GM23248 (cell line): Measurements from ENCODE around the gene PAXX. TPM values are rescaled to one million over a fixed set of nuclear protein-coding genes. Genes with fewer than 3 reads are reported as not detected.
"Not testable (repeated sequence)": the region's sequence is repeated elsewhere in the genome, so short reads cannot be mapped to it uniquely, and the experiment has no call there.

Source experiments
- DNase-seq: peaks from one replicate; pipeline ENCODE4 v3.0.0-alpha.2; 2015
- H2AFZ ChIP-seq: fragments of 200-600 bp; sonication (generic); 2 replicates; pipeline ENCODE4 v1.6.1; 2016; ENCODE audit warnings: antibody characterized with exemption
- H3F3A ChIP-seq: fragments of 200-600 bp; sonication (generic); 2 replicates; pipeline ENCODE4 v1.6.1; 2016; ENCODE audit warnings: mild to moderate bottlenecking, antibody characterized with exemption, mixed run types; ENCODE audit not compliant: insufficient read depth
- H3K27ac ChIP-seq: fragments of 200-600 bp; sonication (generic); 2 replicates; pipeline ENCODE4 v1.5.1; 2016; ENCODE audit warnings: mild to moderate bottlenecking
- H3K27me3 ChIP-seq: fragments of 200-600 bp; sonication (generic); replicated peaks from 2 replicates; pipeline ENCODE4 v1.6.1; 2016; ENCODE audit warnings: mild to moderate bottlenecking; ENCODE audit not compliant: insufficient read depth
- H3K36me3 ChIP-seq: fragments of 200-600 bp; sonication (generic); 2 replicates; pipeline ENCODE4 v1.6.1; 2016; ENCODE audit warnings: low read depth, mild to moderate bottlenecking
- H3K4me1 ChIP-seq: fragments of 200-600 bp; sonication (generic); 2 replicates; pipeline ENCODE4 v1.6.1; 2016; ENCODE audit warnings: mild to moderate bottlenecking; ENCODE audit not compliant: insufficient read depth
- H3K4me2 ChIP-seq: fragments of 200-600 bp; sonication (generic); one replicate; pipeline ENCODE4 v1.6.1; 2016; ENCODE audit warnings: mild to moderate bottlenecking; ENCODE audit not compliant: unreplicated experiment
- H3K4me3 ChIP-seq: fragments of 200-600 bp; sonication (generic); 2 replicates; pipeline ENCODE4 v1.5.1; 2016; ENCODE audit warnings: mild to moderate bottlenecking
- H3K79me2 ChIP-seq: fragments of 200-600 bp; sonication (generic); 2 replicates; pipeline ENCODE4 v1.6.1; 2016; ENCODE audit warnings: mild to moderate bottlenecking; ENCODE audit not compliant: insufficient read depth
- H3K9ac ChIP-seq: fragments of 200-600 bp; sonication (generic); 2 replicates; pipeline ENCODE4 v1.6.1; 2016; ENCODE audit warnings: mild to moderate bottlenecking
- H3K9me2 ChIP-seq: fragments of 200-600 bp; sonication (generic); 2 replicates; pipeline ENCODE4 v1.6.1; 2016; ENCODE audit warnings: mixed run types, mild to moderate bottlenecking, moderate library complexity; ENCODE audit not compliant: insufficient read depth
- H3K9me3 ChIP-seq: fragments of 200-600 bp; sonication (generic); one replicate; pipeline ENCODE4 v1.6.1; 2017; ENCODE audit warnings: low read depth
- H4K20me1 ChIP-seq: fragments of 200-600 bp; sonication (generic); 2 replicates; pipeline ENCODE4 v1.6.0; 2016; ENCODE audit not compliant: insufficient read depth
- EZH2 ChIP-seq: fragments of 200-600 bp; sonication (generic); IDR thresholded peaks from 2 replicates; pipeline ENCODE4 v1.6.1; 2018; ENCODE audit warnings: antibody characterized with exemption, mild to moderate bottlenecking; ENCODE audit not compliant: insufficient read depth, poor library complexity, severe bottlenecking
- EZH2phosphoT487 ChIP-seq: fragments of 200-600 bp; sonication (generic); IDR thresholded peaks from 2 replicates; pipeline ENCODE4 v1.6.1; 2018; ENCODE audit warnings: antibody characterized with exemption, moderate library complexity, mild to moderate bottlenecking, low read depth; ENCODE audit not compliant: insufficient read depth
- WGBS, 2 experiments: methylation state at CpG; one replicate each; pipeline ENCODE4 v1.1.6; 2015 to 2017; ENCODE audit warnings: low lambda C conversion rate in 2 of 2, low coverage in 1 of 2; ENCODE audit errors: missing lambda C conversion rate in 2 of 2; 5-methylcytosine and 5-hydroxymethylcytosine counted together
- in situ Hi-C: fragments of 300-500 bp; cut with MboI; formaldehyde crosslinking; loops from 2 replicates; pipeline ENCODE4 v1.15.0; 2020
- polyA plus RNA-seq: library from polyadenylated mRNA; unstranded; fragments of >200 nt; fragmentation: Nextera tagmentation; extraction: Ambion mirVana; gene quantifications from 2 replicates; pipeline ENCODE4 v1.2.1, GENCODE V29; 2016
- total RNA-seq: library from RNA; depleted of rRNA; stranded (reverse); fragments of >200 nt; shearing (Covaris generic); gene quantifications from 2 replicates; pipeline ENCODE4 v1.2.3, GENCODE V29; 2014

The PAXX gene
- total and polyA plus RNA-seq, 2 experiments from 2014 or later, result 52.2 to 54.5 TPM

DNA sequence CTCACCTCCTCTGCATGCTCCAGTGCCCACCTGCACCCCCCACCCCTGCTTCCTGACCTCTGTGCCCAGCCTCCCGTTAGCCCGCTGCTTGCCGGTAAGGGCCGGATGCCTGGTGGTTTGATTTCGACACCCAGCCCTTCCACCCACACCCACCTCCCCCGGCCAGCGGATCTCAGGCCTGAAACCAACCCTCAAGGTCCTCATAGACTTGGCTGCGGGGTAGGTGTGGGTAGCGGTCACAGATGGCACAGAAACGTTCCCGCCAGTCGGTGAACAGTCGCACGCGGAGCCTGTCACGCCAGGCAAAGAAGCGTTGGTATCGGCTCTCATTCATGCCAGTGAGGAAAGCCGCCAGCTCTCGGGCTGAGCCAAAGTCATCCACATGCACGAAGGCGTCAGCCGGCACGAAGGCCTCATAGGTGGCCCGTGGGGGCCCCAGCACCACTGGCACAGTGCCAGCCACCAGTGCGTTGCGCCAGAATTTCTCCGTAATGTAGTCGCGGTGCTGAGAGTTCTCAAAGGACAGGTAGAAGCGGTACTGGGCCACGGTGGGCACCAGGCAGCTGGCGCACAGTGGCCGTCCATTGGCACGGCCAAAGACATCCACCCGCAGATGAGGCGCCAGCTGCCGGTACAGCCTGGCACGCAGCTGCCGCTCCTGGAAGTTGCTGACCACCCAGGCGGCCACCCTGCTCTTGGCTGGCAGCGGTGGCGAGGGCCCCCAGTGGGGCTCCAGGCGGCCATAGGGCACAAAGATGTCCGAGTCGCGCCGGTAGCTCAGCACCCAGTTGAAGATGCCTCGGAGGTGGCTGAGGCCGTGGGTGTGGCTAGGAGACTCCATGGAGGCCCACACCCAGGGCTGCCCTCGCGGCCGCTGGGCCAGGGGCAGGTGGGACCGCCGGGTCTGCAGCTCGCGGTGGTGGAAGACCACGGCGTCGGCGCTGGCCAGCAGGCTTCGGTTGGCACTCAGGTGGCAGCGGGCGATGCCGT is 38.6 kb downstream of the PAXX start:
- H3K4me2 ChIP-seq, result no peak overlapping the region
- no peak overlapping the region for H3K4me3 ChIP-seq
- in situ Hi-C loops, result loop anchor here (10.0 kb wide), 1 partner anchor 256 kb away; no protein-coding TSS in a partner anchor
- H3K79me2 ChIP-seq, result no peaks in the 10 kb centered on the region
- H3K9ac ChIP-seq, result no peak overlapping the region
- no peaks in the 10 kb centered on the region for H3K9me3 ChIP-seq
- no peak overlapping the region for H3K27ac ChIP-seq
- WGBS, 2 experiments, result 89 to 93% methylated on average over 65 of the region's 65 CpGs
- TF ChIP-seq EZH2, result no peak
- no peak for TF ChIP-seq EZH2phosphoT487
- H3K9me2 ChIP-seq, result no peaks in the 10 kb centered on the region
- H3F3A ChIP-seq, result no peaks in the 10 kb centered on the region
- H3K36me3 ChIP-seq, result no peaks in the 10 kb centered on the region
- no peak overlapping the region for H2AFZ ChIP-seq
- DNase-seq, result no peak
- no peaks in the 10 kb centered on the region for H3K27me3 ChIP-seq
- H4K20me1 ChIP-seq, result no peaks in the 10 kb centered on the region
- no peaks in the 10 kb centered on the region for H3K4me1 ChIP-seq

DNA sequence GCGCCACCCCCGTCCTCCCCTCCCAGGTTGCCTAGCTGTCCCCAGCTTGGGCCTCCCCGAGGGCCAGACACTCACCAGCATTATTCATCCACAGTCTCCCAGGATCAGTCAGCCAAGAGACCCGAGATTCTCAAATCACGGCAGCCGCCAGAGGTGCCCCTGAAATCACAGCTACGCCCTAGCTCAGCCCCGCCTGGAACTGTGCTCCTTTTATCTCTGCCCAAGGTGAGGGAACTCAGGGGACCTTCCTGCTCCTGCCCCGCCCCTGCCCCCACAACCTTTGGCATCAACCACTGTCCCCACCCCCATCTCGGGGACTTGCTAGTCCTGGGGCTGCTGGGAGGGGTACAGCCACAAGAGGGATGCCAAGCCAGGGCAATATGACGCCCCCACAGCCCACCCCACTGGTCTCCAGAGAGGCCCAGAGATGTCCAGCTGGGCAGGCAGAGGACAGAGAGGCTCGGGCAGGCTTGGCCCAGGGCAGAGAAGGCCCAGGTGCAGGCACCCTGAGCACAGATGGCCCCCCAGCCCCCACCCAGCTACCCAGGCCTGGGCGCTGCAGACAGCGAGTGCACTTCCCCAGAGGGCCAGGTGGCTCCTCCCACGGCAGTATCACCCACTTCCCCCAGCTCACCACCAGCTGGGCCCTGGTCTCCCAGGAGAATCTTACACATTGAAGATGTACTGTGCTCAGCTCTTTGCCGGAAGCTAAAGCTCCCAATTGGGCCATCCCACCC is 39.9 kb downstream of the PAXX start, which contains the start of gene FUT7:
Gene FUT7, minus strand, starts transcription at position 185 of the 737 bp plus-strand sequence. Its CDS starts 97 bp downstream, at position 88.
- Histone ChIP-seq H3K36me3 (no peaks in the 10 kb centered on the region), H3K9ac (no peak within 1 kb of the TSS), H3K9me2 (no peaks in the 10 kb centered on the region), H3K27me3 (no peaks in the 10 kb centered on the region), H4K20me1 (no peaks in the 10 kb centered on the region), H3K4me3 (no peak within 1 kb of the TSS), H3K79me2 (no peaks in the 10 kb centered on the region), H3K4me1 (no peaks in the 10 kb centered on the region), H3F3A (no peaks in the 10 kb centered on the region), H3K9me3 (no peaks in the 10 kb centered on the region), H3K27ac (no peak within 1 kb of the TSS), H2AFZ (no peak within 1 kb of the TSS), H3K4me2 (no peak within 1 kb of the TSS)
- TF ChIP-seq EZH2phosphoT487 (no peak), EZH2 (no peak)
- no peak for DNase-seq
- in situ Hi-C loops, result loop anchor here (10.0 kb wide), 1 partner anchor 257 kb away; no protein-coding TSS in a partner anchor
- WGBS, 2 experiments, result 71 to 75% methylated on average over 12 to 16 of the region's 16 CpGs

DNA sequence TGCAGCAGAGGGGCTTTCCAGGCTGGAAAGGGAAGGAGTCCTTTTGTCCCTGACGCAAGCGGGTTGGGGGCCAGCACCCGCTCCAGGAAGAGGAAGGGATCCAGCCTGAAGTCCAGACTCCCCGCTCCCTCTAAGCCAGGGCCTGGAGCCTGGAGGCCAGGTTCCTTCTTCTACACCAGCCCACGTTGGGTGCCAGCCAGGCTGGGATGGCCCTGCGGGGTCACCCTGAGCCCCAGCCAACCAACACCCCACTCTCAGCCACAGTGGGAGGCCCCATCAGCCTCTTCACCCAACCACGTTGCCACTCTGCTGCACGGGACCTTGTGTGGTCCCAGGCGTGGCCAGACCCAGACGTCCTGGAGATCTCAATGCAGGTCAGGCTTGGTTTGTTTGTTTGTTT is 40.6 kb downstream of the PAXX start:
- in situ Hi-C loops, result loop anchor here (10.0 kb wide), 1 partner anchor 258 kb away; no protein-coding TSS in a partner anchor
- Histone ChIP-seq H4K20me1 (no peaks in the 10 kb centered on the region), H3K4me3 (no peak overlapping the region), H3K4me2 (no peak overlapping the region), H3K79me2 (no peaks in the 10 kb centered on the region), H3K4me1 (no peaks in the 10 kb centered on the region), H3K9me2 (no peaks in the 10 kb centered on the region), H3K27me3 (no peaks in the 10 kb centered on the region), H3K9me3 (no peaks in the 10 kb centered on the region), H3K36me3 (no peaks in the 10 kb centered on the region), H3F3A (no peaks in the 10 kb centered on the region), H3K27ac (no peak overlapping the region), H2AFZ (no peak overlapping the region), H3K9ac (no peak overlapping the region)
- no peak for TF ChIP-seq EZH2
- no peak for TF ChIP-seq EZH2phosphoT487
- 89% methylated on average over 8 to 10 of the region's 10 CpGs for WGBS, 2 experiments
- no peak for DNase-seq

DNA sequence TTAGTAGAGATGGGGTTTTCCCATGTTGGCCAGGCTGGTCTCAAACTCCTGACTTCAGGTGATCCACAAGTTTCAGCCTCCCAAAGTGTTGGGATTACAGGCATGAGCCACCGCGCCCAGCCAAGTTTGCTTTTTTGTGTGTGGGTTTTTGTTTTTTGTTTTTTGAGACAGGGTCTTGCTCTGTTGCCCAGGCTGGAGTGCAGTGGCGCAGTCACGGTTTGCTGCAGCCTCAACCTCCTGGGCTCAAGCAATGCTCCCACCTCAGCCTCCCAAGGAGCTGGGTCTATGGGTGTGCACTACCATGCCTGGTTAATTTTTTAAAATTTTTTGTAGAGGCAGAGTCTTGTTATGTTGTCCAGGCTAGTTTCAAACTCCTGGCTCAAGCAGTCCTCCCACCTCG is 41.3 kb downstream of the PAXX start:
- H3K4me3 ChIP-seq, result not testable (repeated sequence)

More for the DNA sequence above, 41.3 kb downstream of the PAXX start:
- not testable (repeated sequence) for H3K27me3 ChIP-seq, H3K4me1 ChIP-seq, H3K4me2 ChIP-seq, H2AFZ ChIP-seq, H3K79me2 ChIP-seq, H3K9me2 ChIP-seq, H3F3A ChIP-seq, DNase-seq, H3K9ac ChIP-seq, H3K36me3 ChIP-seq, H4K20me1 ChIP-seq, H3K27ac ChIP-seq, H3K9me3 ChIP-seq
- in situ Hi-C loops, result loop anchor here (10.0 kb wide), 1 partner anchor 259 kb away; no protein-coding TSS in a partner anchor
- WGBS, 2 experiments, result 87 to 94% methylated on average over 5 of the region's 5 CpGs
